NCI-H2081 (cell line): ENCODE results near the gene CFAP410.
A peak's percentile ranks its signal among the peaks of the same experiment; 100 is the strongest.
"Not testable (repeated sequence)": the region's sequence is repeated elsewhere in the genome, so short reads cannot be mapped to it uniquely, and the experiment has no call there.

Experiments used
- DNase-seq, 2 experiments: peaks; one replicate each; lab custom pipeline; 2025; lab: John Stamatoyannopoulos, UW

CFAP410 gene

DNA sequence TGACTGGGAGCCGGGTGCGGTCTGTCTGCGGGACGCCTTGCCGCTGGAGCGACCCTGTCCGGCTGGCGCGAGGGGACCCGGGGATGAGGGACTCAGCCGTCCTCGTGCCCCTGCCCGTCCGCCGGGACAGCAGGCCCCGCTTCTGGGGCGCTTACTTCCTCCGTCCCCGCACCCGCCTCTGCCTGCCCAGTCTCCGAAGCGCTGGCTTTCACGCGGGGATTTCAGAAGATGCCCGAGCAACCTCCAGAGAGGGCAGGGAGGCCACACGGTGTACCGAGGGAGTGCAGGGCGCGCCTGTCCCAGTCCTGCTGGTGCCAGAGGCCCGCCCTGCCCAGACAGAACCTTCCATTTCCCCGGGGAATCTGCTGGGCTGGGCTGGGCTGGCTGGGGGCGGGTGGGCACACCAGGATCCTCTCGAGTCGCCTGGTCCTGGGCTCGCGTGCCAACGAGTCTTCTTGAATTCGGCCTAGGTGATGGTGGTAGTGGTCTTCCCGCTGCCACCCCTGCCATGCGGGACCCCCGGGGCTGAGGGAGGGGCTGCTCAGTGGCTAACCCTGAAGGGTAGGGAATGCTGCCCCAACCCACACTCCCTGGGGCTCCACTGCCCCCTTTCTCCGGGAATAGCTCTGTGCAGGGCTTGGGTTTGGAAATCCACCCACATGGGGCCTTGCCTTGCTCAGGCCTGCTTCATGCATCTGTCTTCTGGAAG, 11.7 kb upstream of the CFAP410 start:
- no peak for DNase-seq

DNA sequence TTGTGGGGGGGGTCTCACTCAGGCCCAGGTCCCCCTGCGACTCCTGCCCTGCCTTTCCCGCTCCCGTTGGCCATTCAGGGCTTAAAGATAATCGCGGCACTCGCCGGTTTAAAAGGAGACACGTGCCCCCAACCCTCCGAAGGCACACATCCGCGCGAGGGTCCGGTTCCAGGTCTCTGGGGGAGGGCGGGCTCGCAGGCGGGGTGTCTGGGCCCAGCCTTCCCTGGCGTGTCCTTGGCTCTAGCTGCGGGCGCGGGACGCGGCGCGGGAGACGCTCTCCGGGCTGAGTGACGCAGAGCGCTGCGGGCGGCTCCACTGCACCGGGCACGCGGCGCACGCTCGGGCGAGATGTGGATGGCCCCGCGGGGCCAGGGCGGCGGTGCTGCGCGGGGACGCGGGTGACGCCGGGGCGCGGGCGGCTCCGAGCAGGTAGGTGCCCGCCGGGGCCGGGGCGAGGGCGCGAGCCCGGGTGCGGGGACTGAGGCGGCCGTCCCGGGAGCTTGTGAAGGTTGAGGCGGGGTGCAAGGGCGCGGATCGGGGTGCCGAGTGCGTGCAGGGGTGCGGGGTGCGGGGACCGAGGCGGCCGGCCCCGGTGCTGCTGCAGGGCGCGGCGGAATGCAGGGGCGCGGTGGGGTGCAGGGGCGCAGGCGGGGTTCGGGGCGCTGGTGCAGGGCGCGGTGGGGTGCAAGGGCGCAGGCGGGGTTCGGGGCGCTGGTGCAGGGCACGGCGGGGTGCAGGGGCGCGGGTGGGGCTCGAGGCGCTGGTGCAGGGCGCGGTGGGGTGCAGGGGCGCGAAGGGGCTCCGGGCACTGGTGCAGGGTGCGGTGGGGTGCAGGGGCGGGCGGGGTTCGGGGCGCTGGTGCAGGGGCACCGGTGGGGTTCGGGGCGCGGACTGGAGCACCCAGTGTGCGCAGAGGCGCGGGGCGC, 10.9 kb upstream of the CFAP410 start:
- DNase-seq = no peak

DNA sequence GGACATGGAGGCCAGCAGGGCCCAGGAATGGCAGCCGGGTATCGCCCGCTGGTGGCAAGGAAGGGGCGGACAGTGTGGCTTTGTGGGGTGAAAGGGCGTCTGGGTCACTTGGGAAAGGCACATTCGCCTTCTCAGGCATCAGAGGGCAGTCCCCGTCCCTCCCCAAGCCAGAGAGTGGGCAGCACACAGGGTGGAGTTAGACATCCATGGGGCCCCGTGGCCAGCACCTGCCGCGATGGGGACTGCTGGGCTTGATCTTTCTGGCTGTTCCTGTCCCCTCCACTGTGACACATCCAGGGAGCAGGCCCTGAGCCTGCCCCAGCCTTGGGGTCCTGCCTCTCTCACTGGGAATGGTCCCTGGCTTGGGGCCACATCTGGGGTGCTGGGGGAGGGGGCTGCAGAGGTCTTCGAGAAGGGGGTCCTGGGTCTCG, 10.2 kb upstream of the CFAP410 start:
- no peak for DNase-seq

DNA sequence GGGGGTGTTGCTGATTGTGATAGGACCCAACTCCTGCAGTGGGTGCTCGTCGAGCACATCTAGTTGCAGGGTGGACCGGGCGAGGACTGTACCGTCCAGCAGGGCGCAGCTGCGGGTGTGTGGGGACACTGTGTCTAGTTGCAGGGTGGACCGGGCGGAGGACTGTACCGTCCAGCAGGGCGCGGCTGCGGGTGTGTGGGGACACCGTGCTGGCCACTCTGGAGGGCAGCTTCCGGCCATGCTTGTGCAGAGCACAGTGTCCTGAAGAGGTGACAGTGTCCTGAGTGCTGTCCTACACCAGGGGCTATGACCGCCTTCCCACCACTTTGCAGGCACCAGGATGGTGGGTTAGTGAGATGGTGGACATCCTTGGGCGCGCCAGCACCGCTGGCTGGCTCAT, 9.7 kb upstream of the CFAP410 start:
- DNase-seq = no peak

DNA sequence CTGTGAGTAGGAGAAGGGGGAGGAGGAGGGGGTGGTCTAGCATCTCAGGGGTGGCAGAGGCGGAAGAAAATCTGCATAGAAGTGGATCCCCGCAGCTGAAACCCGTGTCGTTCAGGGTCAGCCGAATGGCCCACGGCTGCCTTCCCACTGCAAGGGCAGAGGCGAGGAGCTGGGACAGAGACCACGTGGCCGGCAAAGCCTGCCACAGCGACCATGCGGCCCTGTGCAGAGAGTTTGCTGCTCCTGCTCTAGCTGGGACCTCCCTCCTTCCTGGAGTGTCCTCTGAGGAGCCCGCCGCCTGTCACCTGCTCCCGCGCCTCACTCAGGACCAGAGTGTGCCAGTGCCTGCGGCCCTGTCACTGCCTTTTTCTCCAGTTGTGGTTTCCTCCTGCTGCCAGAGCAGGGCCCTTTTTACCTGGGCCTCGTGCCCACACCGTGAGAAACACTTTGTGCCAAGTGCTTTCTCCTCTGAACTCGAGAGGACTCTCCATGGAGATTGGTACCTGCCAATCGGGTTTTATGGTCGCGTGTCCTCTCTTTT, 8.8 kb upstream of the CFAP410 start:
- DNase-seq = no peak

DNA sequence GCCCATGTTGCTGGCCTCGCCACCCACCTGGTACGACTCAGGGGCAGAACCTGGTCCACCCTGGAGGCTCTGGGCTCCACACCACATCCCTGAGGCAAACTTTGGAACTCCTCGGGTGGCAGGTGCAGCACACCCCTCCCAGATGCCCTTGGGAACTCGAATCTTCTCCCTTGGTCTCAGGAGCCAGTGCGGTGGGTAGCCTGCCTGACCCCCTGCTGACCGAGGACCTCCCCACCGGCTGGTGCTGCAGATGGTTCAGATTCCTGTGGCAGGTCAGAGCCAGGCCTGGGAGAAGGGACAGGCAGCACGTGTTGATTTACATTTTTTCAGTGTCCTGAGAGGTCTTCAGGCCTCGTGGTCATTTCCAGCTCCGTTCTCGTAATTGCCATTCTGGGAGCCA, 6.3 kb upstream of the CFAP410 start:
- DNase-seq = no peak

DNA sequence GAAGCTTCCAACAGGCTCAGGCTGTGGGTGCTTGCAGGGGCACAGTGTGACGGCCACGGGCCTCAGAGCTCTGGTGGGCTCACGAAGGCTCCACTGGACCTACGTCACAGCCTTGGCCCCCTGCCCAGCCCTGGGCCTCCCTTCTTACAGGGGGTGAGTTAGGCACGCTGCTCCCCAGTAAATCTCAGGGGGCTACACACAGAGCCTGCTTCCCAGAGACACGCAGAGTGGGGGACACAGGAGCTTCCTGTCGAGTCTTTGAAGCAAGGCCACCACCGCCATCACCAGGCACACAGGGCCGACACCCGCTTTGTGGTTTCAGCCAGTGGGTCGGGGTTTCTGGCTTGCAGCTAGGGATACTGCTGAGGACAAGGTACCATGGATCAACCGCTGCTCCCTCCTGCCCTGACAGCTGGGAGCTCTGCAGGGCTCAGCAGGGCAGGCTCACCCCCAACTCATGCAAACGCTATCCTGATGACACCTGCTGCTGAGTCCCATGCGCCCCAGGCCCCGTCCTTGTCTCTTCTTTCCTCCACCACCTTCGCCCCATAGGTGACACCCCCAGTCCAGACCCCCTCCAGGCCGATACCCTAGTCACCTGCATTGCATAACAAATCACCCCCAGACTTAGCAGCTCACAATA, 5.5 kb upstream of the CFAP410 start:
- DNase-seq = no peak

DNA sequence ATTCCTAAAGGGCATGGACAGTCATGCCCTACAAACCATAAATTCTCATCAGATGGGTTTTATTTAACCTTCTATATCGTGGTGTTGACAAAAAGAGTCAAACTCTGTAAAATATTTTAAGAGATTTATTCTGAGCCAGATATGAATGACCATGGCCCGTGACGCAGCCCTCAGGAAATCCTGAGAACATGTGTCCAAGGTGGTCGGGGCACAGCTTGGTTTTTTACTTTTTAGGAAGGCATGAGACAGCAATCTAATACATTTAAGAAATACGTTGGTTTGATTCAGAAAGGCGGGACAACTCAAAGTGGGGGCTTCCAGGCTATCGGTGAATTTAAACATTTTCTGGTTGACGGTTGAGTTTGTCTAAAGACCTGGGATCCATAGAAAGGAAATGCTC, 3.8 kb upstream of the CFAP410 start:
- DNase-seq = not testable (repeated sequence)

DNA sequence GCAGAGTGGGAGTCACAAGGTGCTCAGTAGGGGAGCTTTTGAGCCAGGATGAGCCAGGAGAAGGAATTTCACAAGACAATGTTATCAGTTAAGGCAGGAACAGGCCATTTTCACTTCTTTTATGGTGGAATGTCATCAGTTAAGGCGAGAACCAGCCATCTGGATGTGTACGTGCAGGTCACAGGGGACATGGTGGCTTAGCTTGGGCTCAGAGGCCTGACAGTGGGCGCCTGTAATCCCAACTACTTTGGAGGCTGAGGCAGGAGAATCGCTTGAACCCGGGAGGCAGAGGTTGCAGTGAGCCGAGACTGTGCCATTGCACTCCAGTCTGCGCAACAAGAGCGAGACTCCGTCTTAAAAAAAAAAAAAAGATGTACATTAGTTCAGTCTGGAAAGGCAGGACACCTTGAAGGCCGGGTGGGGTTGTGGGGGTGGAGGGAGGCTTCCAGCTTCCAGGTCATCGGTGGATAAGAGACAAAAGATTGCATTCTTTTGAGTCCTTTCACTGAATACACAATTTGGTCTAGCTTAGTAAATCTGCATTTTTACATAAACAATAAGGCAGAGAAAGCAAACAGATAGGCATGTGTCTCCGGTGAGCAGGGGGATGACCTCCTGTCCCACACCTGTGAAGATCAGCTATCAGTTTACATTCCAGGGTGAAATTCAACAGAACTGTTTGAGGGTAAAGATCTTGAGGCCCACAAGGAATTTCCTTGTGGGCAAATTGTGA, 2.7 kb upstream of the CFAP410 start:
- DNase-seq = not testable (repeated sequence)

DNA sequence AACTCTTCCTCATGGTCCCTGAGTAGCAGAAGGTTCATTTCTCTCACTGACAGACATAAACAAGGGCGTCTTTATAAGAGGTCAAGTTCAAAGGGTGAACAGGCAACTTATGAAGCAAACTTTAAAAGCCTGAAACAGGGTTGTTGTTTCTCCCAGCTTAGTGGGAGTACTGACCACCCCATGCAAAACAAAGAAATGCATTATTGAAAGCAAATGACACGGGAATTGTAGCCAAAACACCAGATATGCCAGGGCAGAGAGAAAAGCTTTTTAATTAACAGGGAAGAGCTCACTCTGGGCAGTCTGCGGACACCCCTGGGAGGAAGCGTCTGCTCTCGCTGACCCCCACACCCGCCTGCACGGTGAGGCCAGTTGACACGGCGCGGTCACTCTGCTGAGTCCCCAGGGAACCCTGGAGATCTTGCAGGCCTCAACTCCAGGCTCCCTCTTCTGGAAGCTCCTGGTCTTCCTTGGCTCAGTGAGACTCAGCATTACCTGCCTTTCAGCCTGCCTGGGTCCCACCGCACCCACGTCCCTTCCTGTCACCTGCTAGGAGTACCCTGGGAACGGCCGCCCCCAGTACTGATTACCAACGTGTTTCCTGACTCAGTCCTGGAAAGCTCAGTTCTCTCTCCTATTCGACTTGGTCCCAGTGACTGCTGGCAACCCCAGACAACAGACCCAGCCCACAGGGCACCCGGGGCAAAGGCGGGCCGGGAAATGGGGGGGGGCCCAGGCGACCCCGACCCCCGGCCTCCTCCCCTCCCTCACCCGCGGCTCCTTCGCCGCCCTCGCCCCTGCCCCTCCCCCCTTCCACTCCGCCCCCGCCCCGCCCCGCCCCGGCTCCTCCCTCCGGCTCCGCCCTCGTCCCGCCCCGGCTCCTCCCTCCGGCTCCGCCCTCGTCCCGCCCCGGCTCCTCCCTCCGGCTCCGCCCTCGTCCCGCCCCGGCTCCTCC, 972 bp downstream of the CFAP410 start:
- DNase-seq = peak; percentile 26 to 48

DNA sequence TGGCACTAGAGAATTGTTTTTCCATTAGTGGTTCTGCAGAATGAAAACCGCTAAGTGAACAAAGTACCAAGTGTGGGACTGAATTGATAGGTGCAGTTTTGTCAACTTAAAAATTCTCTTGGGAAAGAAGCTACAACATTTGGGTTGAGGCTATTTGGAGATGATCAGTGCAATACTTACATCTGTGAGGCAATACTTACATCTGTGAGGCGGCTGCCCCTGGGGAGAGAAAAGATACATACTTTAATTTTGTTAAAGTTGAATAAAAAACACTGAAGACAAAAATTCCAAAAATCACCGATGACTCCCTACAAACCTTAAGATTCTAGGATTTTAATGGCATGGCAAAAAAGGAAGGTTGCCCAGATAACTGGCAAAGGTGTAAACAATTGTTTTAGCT, 1.7 kb downstream of the CFAP410 start:
- DNase-seq = no peak

DNA sequence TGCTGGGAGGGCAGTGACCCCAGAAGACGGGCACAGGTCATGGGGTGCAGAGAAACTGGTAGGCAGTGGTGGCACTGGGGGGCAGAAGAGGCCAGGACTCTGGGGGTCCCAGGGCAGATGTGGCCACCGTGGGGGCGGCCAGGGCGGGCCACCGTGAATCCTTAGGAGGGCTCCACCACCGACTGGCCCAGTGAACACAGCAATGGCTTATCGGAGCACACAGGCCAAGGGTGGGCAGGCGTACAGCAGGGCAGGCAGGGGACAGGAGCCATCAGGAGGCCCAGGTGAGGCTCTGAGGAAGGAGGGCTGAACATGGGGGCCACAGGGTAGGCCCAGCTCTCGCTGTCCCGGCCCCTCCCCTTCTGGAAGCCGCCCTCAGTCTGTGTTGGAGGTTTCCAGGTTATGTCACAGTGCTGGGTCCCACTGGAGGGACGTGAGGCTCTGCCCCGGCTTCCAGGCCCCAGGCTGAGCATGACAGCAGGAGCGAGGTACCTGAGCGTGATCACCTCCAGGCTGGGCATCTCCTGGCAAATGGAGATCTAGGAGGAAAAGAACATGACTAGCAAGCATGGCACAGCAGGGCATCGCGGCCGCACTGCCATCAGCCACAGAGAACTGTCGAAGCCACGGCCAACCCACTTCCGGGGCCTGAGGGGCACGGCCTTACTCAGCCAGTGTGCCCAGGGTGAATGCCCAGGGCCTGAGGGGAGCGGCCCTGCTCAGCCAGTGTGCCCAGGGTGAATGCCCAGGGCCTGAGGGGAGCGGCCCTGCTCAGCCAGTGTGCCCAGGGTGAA, 3.7 kb downstream of the CFAP410 start:
- no peak for DNase-seq

DNA sequence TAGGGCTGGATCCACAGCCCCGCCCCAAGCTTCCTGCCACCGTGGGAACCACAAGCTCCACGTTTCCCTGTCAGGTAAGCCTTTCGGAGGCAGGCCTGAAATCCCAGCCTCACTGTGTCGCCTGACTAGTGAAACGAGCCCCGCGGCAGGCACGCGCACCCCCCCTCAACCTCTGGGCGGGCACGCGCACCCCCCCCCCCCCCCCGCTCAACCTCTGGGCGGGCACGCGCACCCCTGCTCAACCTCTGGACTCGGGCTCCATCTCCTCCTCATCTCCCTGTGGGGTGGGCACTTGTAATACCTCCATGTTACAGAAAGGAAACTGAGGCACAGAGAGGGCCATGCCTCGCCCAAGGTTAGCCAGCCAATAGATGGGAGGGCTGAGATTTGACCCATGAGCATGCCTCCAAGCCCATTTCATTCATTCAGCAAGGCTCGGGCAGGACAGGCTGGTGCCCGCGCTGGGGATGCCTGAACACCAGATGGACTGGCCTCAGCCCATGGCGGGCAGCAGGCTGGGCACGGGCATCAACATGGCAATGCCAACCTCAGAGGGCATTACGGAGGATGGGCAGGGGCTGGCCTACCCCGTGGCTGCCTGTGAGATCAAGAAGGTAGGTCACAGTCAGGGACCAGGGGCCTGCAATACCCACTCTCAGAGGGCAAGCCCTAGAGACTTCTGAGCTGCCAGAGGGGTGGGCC, 4.7 kb downstream of the CFAP410 start:
- DNase-seq = no peak

DNA sequence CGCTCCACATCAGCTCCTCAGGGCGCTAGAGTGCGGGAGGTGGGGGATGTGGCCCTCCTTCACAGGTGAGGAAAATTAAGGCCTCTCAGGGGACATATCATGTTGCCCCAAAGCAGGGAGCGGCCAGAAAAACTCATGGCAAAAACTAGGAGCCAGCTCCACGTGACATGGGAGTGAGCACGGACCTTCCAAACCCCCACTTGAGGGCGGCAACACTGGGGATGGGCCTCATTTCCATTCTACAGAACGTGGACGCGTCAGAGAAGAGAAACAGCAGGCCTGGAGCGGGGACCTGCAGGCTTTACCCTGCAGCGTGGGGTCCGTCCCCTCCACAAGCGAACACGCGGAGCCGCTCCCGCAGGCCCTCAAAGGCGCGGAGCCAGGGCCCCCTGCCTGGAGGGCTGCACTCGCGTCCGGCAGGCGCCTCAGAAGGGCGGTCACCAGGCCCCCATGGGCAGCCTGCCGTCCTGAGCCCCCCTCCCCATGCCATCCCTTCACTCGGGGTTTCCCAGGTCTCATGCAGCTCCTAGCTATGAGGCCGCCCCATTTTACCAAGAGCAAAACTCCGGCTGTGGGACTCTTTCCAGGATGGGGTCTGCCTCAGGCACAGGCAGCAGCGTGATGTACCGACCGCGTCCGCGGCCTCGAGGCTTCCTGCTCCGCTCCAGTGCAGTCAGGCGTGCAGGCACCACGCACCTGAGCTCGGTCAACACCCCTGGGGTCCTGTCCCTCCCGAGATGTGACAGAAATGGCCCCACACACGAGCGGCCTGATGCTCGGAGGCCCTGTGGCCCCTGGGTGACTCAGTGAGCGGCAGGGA, 5.5 kb downstream of the CFAP410 start:
- no peak for DNase-seq

DNA sequence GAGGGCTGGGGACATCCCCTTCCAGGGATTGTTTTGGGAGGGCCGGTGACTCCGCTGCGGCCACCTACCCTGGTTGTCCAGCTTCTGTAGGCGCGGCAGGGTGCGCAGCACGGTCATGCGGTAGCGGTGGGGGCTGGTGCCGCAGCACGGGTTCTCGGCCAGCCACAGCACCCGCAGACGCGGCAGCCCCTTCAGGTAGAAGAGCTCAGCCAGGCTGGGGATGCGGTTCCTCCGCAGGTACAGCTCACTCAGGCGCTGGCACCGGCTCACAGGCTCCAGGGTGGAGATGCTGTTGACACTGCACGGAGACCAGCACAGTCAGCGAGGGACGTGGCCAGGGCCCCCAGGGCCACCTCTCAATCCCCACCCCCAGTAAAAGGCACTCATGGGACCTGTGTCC, 6.2 kb downstream of the CFAP410 start:
- no peak for DNase-seq

DNA sequence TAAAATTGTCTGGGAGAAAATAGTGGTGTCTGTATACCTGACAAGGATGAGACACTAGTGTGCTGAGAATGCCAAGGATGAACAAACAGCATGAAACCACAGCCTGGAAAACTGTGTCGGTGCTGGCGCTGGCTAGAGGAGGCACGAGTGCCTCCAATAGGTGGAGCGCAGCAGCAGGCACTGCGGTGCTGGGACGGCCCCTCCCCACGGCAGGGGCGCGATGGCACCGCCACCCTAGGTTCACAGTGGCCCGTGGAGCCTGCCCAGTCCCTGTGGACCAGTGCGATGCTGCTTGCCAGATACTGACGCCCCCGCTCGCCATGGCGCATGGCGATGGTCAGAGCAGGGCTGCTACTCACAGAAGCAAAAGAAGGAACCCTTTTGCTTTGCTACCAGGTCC, 6.8 kb downstream of the CFAP410 start:
- no peak for DNase-seq

DNA sequence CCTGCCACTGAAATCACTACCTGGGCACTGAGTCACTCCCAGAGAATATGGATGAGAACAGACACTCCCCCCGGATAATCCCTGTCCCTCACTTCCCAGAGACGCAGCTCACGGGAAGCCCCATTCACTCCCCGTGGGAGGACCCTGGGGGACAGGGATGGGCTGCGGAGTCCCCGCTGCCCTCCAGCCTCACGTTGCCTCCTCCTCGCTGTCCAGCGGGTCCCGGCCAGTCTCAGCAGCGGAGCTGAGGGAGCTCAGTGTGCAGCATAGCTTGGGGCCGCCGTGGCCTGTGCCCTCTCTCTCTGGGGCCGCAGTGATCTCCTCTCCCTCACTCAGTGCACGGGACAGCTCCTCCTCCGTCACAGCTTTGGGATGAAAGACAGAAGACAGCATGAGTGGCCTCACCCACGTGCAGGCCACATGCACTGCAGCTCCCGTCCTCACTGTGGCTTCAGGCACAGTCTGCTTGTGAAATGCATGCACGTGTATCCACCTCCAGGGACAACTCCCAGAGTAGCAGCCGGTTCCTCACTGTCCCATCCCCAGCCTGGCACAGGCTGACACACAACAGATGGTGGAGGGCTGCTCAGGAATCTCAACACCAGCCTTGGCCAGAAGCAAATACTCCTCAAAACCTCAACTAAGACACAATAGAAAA, 7.4 kb downstream of the CFAP410 start:
- DNase-seq = no peak

DNA sequence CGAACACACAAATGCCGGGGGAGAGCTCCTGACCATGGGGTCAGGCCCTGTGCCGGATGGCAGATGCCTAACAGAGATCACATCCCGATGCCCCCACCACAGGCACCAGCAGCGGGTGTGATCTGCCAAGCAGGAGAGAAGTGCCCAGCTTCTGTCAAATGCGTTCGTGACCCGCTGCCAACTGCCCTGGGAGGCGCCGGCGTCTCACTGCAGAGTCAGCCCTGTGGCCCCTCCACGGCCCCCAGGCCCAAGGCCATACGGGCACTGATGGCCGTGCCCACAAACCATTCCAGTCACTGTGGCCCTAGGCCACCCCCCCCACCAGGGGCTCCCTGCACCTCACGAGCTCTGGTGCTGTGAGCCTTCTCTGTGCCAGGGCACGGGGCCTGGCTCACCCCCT, 8.0 kb downstream of the CFAP410 start:
- no peak for DNase-seq
